Measurements from ENCODE around the gene HAS3. TPM values are rescaled to one million over a fixed set of nuclear protein-coding genes. Genes with fewer than 3 reads are reported as not detected.

Gene HAS3
- total RNA-seq, 1 experiment from 2014 or later: 140 TPM

DNA sequence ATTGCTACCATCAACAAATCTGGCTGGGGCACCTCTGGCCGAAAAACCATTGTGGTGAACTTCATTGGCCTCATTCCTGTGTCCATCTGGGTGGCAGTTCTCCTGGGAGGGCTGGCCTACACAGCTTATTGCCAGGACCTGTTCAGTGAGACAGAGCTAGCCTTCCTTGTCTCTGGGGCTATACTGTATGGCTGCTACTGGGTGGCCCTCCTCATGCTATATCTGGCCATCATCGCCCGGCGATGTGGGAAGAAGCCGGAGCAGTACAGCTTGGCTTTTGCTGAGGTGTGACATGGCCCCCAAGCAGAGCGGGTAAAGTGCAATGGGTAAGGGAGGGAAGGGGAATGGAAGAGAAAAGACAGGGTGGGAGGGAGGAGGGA is 9.5 kb downstream of the HAS3 start:
- CTCF ChIA-PET: interaction anchor here (2.9 kb wide), 1 partner anchor 213 kb away, joined by 8 read pairs; no protein-coding TSS in a partner anchor
- no peak for DNase-seq (ENCODE audit: low read depth, low spot score)
- TF ChIP-seq, protein P1, sequence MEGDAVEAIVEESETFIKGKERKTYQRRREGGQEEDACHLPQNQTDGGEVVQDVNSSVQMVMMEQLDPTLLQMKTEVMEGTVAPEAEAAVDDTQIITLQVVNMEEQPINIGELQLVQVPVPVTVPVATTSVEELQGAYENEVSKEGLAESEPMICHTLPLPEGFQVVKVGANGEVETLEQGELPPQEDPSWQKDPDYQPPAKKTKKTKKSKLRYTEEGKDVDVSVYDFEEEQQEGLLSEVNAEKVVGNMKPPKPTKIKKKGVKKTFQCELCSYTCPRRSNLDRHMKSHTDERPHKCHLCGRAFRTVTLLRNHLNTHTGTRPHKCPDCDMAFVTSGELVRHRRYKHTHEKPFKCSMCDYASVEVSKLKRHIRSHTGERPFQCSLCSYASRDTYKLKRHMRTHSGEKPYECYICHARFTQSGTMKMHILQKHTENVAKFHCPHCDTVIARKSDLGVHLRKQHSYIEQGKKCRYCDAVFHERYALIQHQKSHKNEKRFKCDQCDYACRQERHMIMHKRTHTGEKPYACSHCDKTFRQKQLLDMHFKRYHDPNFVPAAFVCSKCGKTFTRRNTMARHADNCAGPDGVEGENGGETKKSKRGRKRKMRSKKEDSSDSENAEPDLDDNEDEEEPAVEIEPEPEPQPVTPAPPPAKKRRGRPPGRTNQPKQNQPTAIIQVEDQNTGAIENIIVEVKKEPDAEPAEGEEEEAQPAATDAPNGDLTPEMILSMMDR (IDR thresholded peaks at IDR 0.05 in 2 of 3, conservative IDR thresholded peaks at IDR 0.05 in 1 of 3; ENCODE audit: borderline replicate concordance in 1 of 3, insufficient read depth in 1 of 3, low read depth in 2 of 3, low read length in 2 of 3): no peak
- no peak for TF ChIP-seq POLR2A (IDR thresholded peaks at IDR 0.05; ENCODE audit: borderline replicate concordance, extremely low read depth, insufficient read depth, insufficient read length)
- TF ChIP-seq YY1 (IDR thresholded peaks at IDR 0.05; ENCODE audit: extremely low read depth, insufficient replicate concordance, low read depth, low read length): no peak
- TF ChIP-seq FOSL1 (IDR thresholded peaks at IDR 0.05; ENCODE audit: low read depth): no peak
- TF ChIP-seq EZH2 (IDR thresholded peaks at IDR 0.05): no peak
- Histone ChIP-seq H3K9me2 (ENCODE audit: insufficient read depth) (no peaks in the 10 kb centered on the region), H3K4me3 (replicated peaks in 1 of 2; ENCODE audit: low read depth in 1 of 2, low read length in 2 of 2) (no peak overlapping the region), H3K9me3 (ENCODE audit: control insufficient read depth in 1 of 2, insufficient read depth in 1 of 2, low read depth in 1 of 2, low read length in 2 of 2) (no peaks in the 10 kb centered on the region), H3K27me3 (ENCODE audit: insufficient read depth, low read length) (no peaks in the 10 kb centered on the region), H3K9ac (ENCODE audit: low read length) (no peak overlapping the region), H3K27ac (ENCODE audit: low read depth, low read length) (no peak overlapping the region), H3K4me2 (ENCODE audit: low read length) (no peak overlapping the region), H3K79me2 (ENCODE audit: insufficient read depth, low read length) (peaks cover 64% of the 10 kb centered on the region), H3K4me1 (ENCODE audit: control insufficient read depth in 1 of 2, insufficient read depth in 2 of 2, low read length in 2 of 2) (peaks cover 0 to 22% of the 10 kb centered on the region in 2 experiments; a peak in 1 of 4 replicates), H2AFZ (ENCODE audit: low read depth, low read length, poor library complexity, severe bottlenecking) (no peak overlapping the region), H3K36me3 (ENCODE audit: control insufficient read depth in 1 of 2, insufficient read depth in 2 of 2, low read length in 2 of 2) (peaks cover 50 to 92% of the 10 kb centered on the region in 2 experiments), H4K20me1 (ENCODE audit: insufficient read depth) (peaks cover 18% of the 10 kb centered on the region; the same call in 1 of the 2 replicates)
- intact Hi-C loops (cut with micrococcal nuclease): no loop called here
- RAD21 ChIA-PET (ENCODE audit: low non-redundant PET in 1 of 2, low total read pairs in 2 of 2, uncharacterized antibody in 2 of 2, unreplicated experiment in 2 of 2): no interaction called here
- no peak for ATAC-seq
- BruUV-seq (replicated peaks): no TSS peak
- POLR2A ChIA-PET: no interaction called here

DNA sequence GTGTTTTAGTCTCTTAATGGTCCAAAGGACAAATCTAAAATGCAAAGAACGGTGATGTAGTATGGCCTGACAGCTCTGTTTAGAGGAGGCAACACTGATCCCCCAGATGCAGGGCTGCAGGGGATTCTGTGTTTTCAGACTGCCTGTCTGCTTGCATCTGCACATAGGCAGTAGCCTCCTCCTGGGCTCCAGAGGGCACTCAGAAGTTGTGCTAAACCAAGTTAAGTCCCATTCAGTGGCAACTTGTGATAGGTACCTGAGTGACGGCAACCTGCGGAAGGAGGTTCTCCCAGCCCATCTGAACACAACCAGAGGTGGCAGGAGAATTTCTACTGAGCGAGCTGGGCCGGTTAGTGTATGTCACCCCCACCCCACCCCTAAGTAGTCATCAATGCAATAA is 9.9 kb downstream of the HAS3 start:
- Histone ChIP-seq H3K9ac (ENCODE audit: low read length) (no peak overlapping the region), H3K36me3 (ENCODE audit: control insufficient read depth in 1 of 2, insufficient read depth in 2 of 2, low read length in 2 of 2) (peaks cover 53 to 95% of the 10 kb centered on the region in 2 experiments), H4K20me1 (ENCODE audit: insufficient read depth) (peaks cover 16% of the 10 kb centered on the region; the same call in 1 of the 2 replicates), H3K4me1 (ENCODE audit: control insufficient read depth in 1 of 2, insufficient read depth in 2 of 2, low read length in 2 of 2) (peaks cover 0 to 21% of the 10 kb centered on the region in 2 experiments; a peak in 1 of 4 replicates), H3K9me3 (ENCODE audit: control insufficient read depth in 1 of 2, insufficient read depth in 1 of 2, low read depth in 1 of 2, low read length in 2 of 2) (no peaks in the 10 kb centered on the region), H3K4me2 (ENCODE audit: low read length) (no peak overlapping the region), H3K79me2 (ENCODE audit: insufficient read depth, low read length) (peaks cover 64% of the 10 kb centered on the region), H3K9me2 (ENCODE audit: insufficient read depth) (no peaks in the 10 kb centered on the region), H3K27me3 (ENCODE audit: insufficient read depth, low read length) (no peaks in the 10 kb centered on the region), H3K4me3 (replicated peaks in 1 of 2; ENCODE audit: low read depth in 1 of 2, low read length in 2 of 2) (no peak overlapping the region), H3K27ac (ENCODE audit: low read depth, low read length) (no peak overlapping the region), H2AFZ (ENCODE audit: low read depth, low read length, poor library complexity, severe bottlenecking) (no peak overlapping the region)
- BruUV-seq (replicated peaks): TSS peak; percentile 23
- TF ChIP-seq JUND (IDR thresholded peaks at IDR 0.05) (no peak), ZNF274 (IDR thresholded peaks at IDR 0.05; ENCODE audit: low read depth, low read length) (no peak), SIN3A (IDR thresholded peaks at IDR 0.05; ENCODE audit: low read depth) (no peak), SP1 (IDR thresholded peaks at IDR 0.05; ENCODE audit: low read depth) (no peak), RAD21 (IDR thresholded peaks at IDR 0.05; ENCODE audit: low read depth) (no peak), ELF1 (IDR thresholded peaks at IDR 0.05; ENCODE audit: borderline replicate concordance, low read depth) (no peak), CBX3 (IDR thresholded peaks at IDR 0.05; ENCODE audit: low read depth) (no peak), EZH2phosphoT487 (IDR thresholded peaks at IDR 0.05; ENCODE audit: borderline replicate concordance) (no peak), ZFX (IDR thresholded peaks at IDR 0.05) (no peak), POLR2A (IDR thresholded peaks at IDR 0.05; ENCODE audit: borderline replicate concordance, extremely low read depth, insufficient read depth, insufficient read length) (no peak)
- TF ChIP-seq, protein P2, sequence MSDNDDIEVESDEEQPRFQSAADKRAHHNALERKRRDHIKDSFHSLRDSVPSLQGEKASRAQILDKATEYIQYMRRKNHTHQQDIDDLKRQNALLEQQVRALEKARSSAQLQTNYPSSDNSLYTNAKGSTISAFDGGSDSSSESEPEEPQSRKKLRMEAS (IDR thresholded peaks at IDR 0.05): no peak
- no peak for DNase-seq (ENCODE audit: low read depth, low spot score)
- no peak for ATAC-seq
- ChIA-PET POLR2A (no interaction called here), RAD21 (ENCODE audit: low non-redundant PET in 1 of 2, low total read pairs in 2 of 2, uncharacterized antibody in 2 of 2, unreplicated experiment in 2 of 2) (no interaction called here), CTCF (no interaction called here)
- intact Hi-C loops (cut with micrococcal nuclease): no loop called here

Measured in HCT116 (cell line).